ENCODE measurements around the gene PDCD7.
"Not testable (repeated sequence)": the region's sequence is repeated elsewhere in the genome, so short reads cannot be mapped to it uniquely, and the experiment has no call there.

Gene PDCD7

GRCh38 chr15:65095747-65096104, 37.9 kb downstream of the PDCD7 start:
- no peak overlapping the region for H3K4me3 ChIP-seq (ENCODE audit: low read depth, low read length)

GRCh38 chr15:65095011-65095746, 38.4 kb downstream of the PDCD7 start:
- TF ChIP-seq CTCF (IDR thresholded peaks at IDR 0.05; ENCODE audit: low read depth, low read length, missing control alignments) = no peak
- H3K4me3 ChIP-seq (ENCODE audit: low read depth, low read length) = no peak overlapping the region
- DNase-seq (ENCODE audit: low read depth) = no peak

More at GRCh38 chr15:65095747-65096104, 37.9 kb downstream of the PDCD7 start:
- no peak for TF ChIP-seq CTCF (IDR thresholded peaks at IDR 0.05; ENCODE audit: low read depth, low read length, missing control alignments)
- no peak for DNase-seq (ENCODE audit: low read depth)

- H3K4me3 ChIP-seq (ENCODE audit: low read depth, low read length) = no peak overlapping the region
- DNase-seq (ENCODE audit: low read depth) = no peak
- no peak for TF ChIP-seq CTCF (IDR thresholded peaks at IDR 0.05; ENCODE audit: low read depth, low read length, missing control alignments)
Measured at GRCh38 chr15:65094294-65094995, 39.2 kb downstream of the PDCD7 start.

- not testable (repeated sequence) for H3K4me3 ChIP-seq (ENCODE audit: low read depth, low read length); DNase-seq (ENCODE audit: low read depth)
Measured at GRCh38 chr15:65093793-65094170, 39.8 kb downstream of the PDCD7 start.

GRCh38 chr15:65092911-65093792, 40.5 kb downstream of the PDCD7 start:
- no peak for TF ChIP-seq CTCF (IDR thresholded peaks at IDR 0.05; ENCODE audit: low read depth, low read length, missing control alignments)
- no peak for DNase-seq (ENCODE audit: low read depth)
- H3K4me3 ChIP-seq (ENCODE audit: low read depth, low read length) = no peak overlapping the region

GRCh38 chr15:65091946-65092770, 41.5 kb downstream of the PDCD7 start:
- no peak for TF ChIP-seq CTCF (IDR thresholded peaks at IDR 0.05; ENCODE audit: low read depth, low read length, missing control alignments)
- DNase-seq (ENCODE audit: low read depth) = no peak
- no peak overlapping the region for H3K4me3 ChIP-seq (ENCODE audit: low read depth, low read length)

All from GM12864 (cell line).